Suprapubic skin (tissue), 4 donors: ENCODE measurements around the gene EMILIN1. TPM values are rescaled to one million over a fixed set of nuclear protein-coding genes. Genes with fewer than 3 reads are reported as not detected.

Source experiments
- DNase-seq, 2 donors: peaks; one replicate each; pipeline ENCODE4 v3.0.0-alpha.2; 2019; ENCODE audit warnings: low spot score in 2 of 2
- H3K27ac ChIP-seq: fragments of 200-600 bp; sonication (generic); one replicate; pipeline ENCODE4 v1.5.1; 2019
- H3K27me3 ChIP-seq: fragments of 200-600 bp; sonication (generic); one replicate; pipeline ENCODE4 v1.5.1; 2019
- H3K36me3 ChIP-seq: fragments of 200-600 bp; sonication (generic); one replicate; pipeline ENCODE4 v1.5.1; 2019
- H3K4me1 ChIP-seq: fragments of 200-600 bp; sonication (generic); one replicate; pipeline ENCODE4 v1.5.1; 2019
- H3K4me3 ChIP-seq: fragments of 200-600 bp; sonication (generic); one replicate; pipeline ENCODE4 v1.5.1; 2019; ENCODE audit warnings: mild to moderate bottlenecking
- H3K9me3 ChIP-seq: fragments of 200-600 bp; sonication (generic); one replicate; pipeline ENCODE4 v1.5.1; 2019
- CTCF ChIP-seq, 2 donors: fragments of 200-600 bp in 1 of 2; fragments of 450-650 bp in 1 of 2; sonication (generic) in 1 of 2; IDR thresholded peaks; one replicate each; pipeline ENCODE4 v1.5.1; 2016 to 2019; ENCODE audit warnings: antibody characterized with exemption in 2 of 2, mild to moderate bottlenecking in 1 of 2, moderate library complexity in 1 of 2
- EP300 ChIP-seq: sonication (generic); formaldehyde crosslinking; IDR thresholded peaks from one replicate; pipeline ENCODE4 v1.6.1; 2017; ENCODE audit warnings: antibody characterized with exemption
- POLR2A ChIP-seq, 2 donors: fragments of 450-650 bp; IDR thresholded peaks; one replicate each; pipeline ENCODE4 v1.6.1; 2017; ENCODE audit warnings: antibody characterized with exemption in 2 of 2, mild to moderate bottlenecking in 2 of 2, moderate library complexity in 2 of 2
- POLR2AphosphoS5 ChIP-seq, 3 donors: sonication (generic); formaldehyde crosslinking; IDR thresholded peaks; one replicate each; pipeline ENCODE4 v1.6.1; 2017; ENCODE audit warnings: antibody characterized with exemption in 3 of 3
- WGBS: methylation state at CpG from one replicate; pipeline ENCODE4 v1.1.5; 2018; 5-methylcytosine and 5-hydroxymethylcytosine counted together
- total RNA-seq, 4 donors: library from RNA; depleted of rRNA; stranded (reverse); fragments of >200 nt; gene quantifications; one replicate each; pipeline ENCODE4 v1.1.0, GENCODE V29; 2016

Gene EMILIN1
- total RNA-seq, 4 donors from 2014 or later: 3.0 to 13.8 (median 5.8) TPM

- H3K36me3 ChIP-seq: no peaks in the 10 kb centered on the region
- no peak for DNase-seq
- WGBS: 87% methylated on average over 5 of the region's 5 CpGs
- H3K9me3 ChIP-seq: no peaks in the 10 kb centered on the region
- peaks cover 34% of the 10 kb centered on the region for H3K4me1 ChIP-seq
- TF ChIP-seq EP300 (no peak), CTCF (IDR thresholded peaks at IDR 0.05) (no peak), POLR2A (IDR thresholded peaks at IDR 0.05) (no peak), POLR2AphosphoS5 (IDR thresholded peaks at IDR 0.05) (no peak)
- no peaks in the 10 kb centered on the region for H3K27me3 ChIP-seq
- H3K27ac ChIP-seq: no peak overlapping the region
- H3K4me3 ChIP-seq: no peak overlapping the region
Observed at GRCh38 chr2:27087823-27088410, 9.5 kb downstream of the EMILIN1 start.

DNA sequence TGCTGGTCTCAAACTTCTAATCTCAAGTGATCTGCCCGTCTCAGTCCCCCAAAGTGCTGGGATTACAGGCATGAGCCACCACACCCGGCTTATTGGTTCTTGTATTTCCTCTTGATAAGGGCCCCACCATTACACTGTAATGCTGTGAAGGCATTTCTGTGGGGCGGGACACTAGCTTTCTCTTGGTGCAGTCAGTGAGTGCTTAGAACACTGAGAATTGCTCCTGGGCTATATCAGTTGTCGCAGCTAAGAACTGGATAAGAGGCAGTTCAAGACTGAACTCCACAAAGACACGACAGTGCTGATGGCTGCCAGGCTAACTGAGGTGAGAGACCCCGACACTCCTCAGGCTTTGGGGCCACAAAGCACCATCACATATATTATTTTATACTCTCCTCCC, 10.2 kb downstream of the EMILIN1 start:
- H3K27ac ChIP-seq: no peak overlapping the region
- H3K4me1 ChIP-seq: peaks cover 31% of the 10 kb centered on the region
- H3K27me3 ChIP-seq: no peaks in the 10 kb centered on the region
- H3K36me3 ChIP-seq: no peaks in the 10 kb centered on the region
- 97% methylated on average over 6 of the region's 6 CpGs for WGBS
- no peaks in the 10 kb centered on the region for H3K9me3 ChIP-seq
- no peak overlapping the region for H3K4me3 ChIP-seq
- no peak for DNase-seq
- TF ChIP-seq CTCF (IDR thresholded peaks at IDR 0.05): no peak
- TF ChIP-seq POLR2AphosphoS5 (IDR thresholded peaks at IDR 0.05): no peak
- TF ChIP-seq EP300: no peak
- TF ChIP-seq POLR2A (IDR thresholded peaks at IDR 0.05): no peak

DNA sequence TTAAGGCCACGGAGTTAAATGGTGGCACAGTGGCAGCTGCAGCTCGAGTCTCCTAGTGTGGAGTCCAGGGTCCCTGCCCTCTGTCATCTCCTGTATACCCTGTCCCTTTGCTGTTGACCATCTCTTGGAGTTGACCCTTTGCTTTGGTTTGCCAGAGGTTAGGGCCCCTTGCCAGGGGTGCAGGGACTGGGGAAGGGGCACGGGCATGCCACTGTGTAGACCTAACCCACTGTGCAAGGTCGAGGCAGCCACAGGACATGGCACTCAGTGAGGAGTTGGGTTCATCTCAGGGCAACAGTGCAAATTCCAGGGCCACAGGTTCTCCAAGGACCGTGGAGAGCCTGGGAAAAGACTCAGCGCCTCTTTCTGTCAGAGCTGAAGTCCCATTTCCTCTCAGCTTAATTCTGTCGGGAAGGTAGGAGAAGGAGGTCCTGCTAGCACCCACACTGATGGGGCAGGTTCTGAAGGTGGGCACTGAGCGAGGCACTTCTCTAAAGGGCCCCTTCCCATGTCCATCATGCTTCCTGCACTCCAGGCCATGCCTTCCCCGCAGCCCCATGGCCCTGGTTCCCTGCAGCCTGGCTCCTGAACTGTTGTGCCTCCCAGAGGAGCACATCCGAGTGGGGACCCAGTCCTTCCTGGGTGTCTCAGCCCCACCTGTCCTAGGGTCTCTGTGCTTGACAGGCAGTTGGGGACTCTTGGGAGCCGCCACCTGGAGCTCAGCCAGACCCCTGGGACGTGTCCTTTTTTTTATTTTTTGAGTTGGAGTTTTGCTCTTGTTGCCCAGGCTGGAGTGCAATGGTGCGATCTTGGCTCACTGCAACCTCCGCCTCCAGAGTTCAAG, 10.9 kb downstream of the EMILIN1 start:
- no peaks in the 10 kb centered on the region for H3K27me3 ChIP-seq
- H3K4me1 ChIP-seq: peaks cover 25% of the 10 kb centered on the region
- TF ChIP-seq EP300 (no peak), POLR2AphosphoS5 (IDR thresholded peaks at IDR 0.05) (no peak), POLR2A (IDR thresholded peaks at IDR 0.05) (no peak), CTCF (IDR thresholded peaks at IDR 0.05) (no peak)
- DNase-seq: no peak
- H3K4me3 ChIP-seq: no peak overlapping the region
- H3K27ac ChIP-seq: no peak overlapping the region
- 89% methylated on average over 12 of the region's 14 CpGs for WGBS
- no peaks in the 10 kb centered on the region for H3K36me3 ChIP-seq
- no peaks in the 10 kb centered on the region for H3K9me3 ChIP-seq

- H3K4me3 ChIP-seq: no peak overlapping the region
- no peak for TF ChIP-seq POLR2A (IDR thresholded peaks at IDR 0.05)
- no peak for TF ChIP-seq POLR2AphosphoS5 (IDR thresholded peaks at IDR 0.05)
- TF ChIP-seq CTCF (IDR thresholded peaks at IDR 0.05): no peak
- TF ChIP-seq EP300: no peak
- H3K9me3 ChIP-seq: no peaks in the 10 kb centered on the region
- H3K27ac ChIP-seq: no peak overlapping the region
- no peaks in the 10 kb centered on the region for H3K36me3 ChIP-seq
- H3K27me3 ChIP-seq: no peaks in the 10 kb centered on the region
- 83% methylated on average over 18 of the region's 25 CpGs for WGBS
- no peak for DNase-seq
- H3K4me1 ChIP-seq: peaks cover 15% of the 10 kb centered on the region
Observed at GRCh38 chr2:27091746-27092695, 13.6 kb downstream of the EMILIN1 start.
